ENCODE results near the gene FLT3.
"Not testable (repeated sequence)": the region's sequence is repeated elsewhere in the genome, so short reads cannot be mapped to it uniquely, and the experiment has no call there.

Gene FLT3

GRCh38 chr13:27965343-27965739, 135.0 kb downstream of the FLT3 start:
- peaks cover 2% of the 10 kb centered on the region; the same call in 1 of the 2 replicates for H3K27me3 ChIP-seq (replicated peaks; ENCODE audit: control insufficient read depth, insufficient read depth, low read length)

DNA sequence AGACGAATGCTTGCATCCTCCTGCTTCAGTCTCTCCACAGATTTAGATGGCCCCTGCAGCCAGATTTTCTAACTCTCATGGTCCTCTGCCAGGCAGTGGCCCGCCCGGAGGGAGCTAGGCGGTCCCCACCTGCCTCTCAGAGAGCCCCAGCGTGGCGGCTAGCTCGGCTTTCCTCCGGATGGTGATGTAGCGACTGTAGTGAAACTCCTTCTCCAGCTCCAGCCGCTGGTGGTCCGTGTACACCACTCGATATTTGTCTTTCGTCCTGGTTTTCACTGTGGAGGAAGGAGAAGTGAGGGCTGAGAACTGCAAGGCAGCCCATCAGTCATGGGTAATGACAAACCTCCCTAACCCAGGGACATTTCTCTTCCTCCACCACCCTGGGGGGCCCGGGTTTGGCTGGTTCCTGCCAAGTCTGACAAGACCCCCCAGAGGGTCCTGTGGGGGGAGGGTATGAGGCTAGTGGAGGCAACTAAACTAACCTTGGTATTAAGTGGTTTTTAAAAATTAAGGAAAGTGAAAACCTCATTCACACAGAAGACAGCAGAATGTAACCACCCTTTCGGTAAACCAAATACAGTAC, 135.5 kb downstream of the FLT3 start:
- peaks cover 2% of the 10 kb centered on the region; the same call in 1 of the 2 replicates for H3K27me3 ChIP-seq (replicated peaks; ENCODE audit: control insufficient read depth, insufficient read depth, low read length)
- TF ChIP-seq CTCF (IDR thresholded peaks at IDR 0.05; ENCODE audit: insufficient read depth, low read length, poor library complexity, severe bottlenecking), result no peak
- no peaks in the 10 kb centered on the region for H3K36me3 ChIP-seq (ENCODE audit: control insufficient read depth, insufficient read depth, low read length)
- no peak overlapping the region for H3K4me3 ChIP-seq (replicated peaks; ENCODE audit: low read depth, low read length)
- no peak for DNase-seq (ENCODE audit: extremely low read depth, insufficient read length)

More at GRCh38 chr13:27965343-27965739, 135.0 kb downstream of the FLT3 start:
- no peak for DNase-seq (ENCODE audit: extremely low read depth, insufficient read length)
- no peak for TF ChIP-seq CTCF (IDR thresholded peaks at IDR 0.05; ENCODE audit: insufficient read depth, low read length, poor library complexity, severe bottlenecking)
- H3K4me3 ChIP-seq (replicated peaks; ENCODE audit: low read depth, low read length), result no peak overlapping the region
- no peaks in the 10 kb centered on the region for H3K36me3 ChIP-seq (ENCODE audit: control insufficient read depth, insufficient read depth, low read length)

GRCh38 chr13:27964206-27964605, 136.2 kb downstream of the FLT3 start:
- not testable (repeated sequence) for H3K4me3 ChIP-seq (replicated peaks; ENCODE audit: low read depth, low read length); H3K36me3 ChIP-seq (ENCODE audit: control insufficient read depth, insufficient read depth, low read length); H3K27me3 ChIP-seq (replicated peaks; ENCODE audit: control insufficient read depth, insufficient read depth, low read length); DNase-seq (ENCODE audit: extremely low read depth, insufficient read length)

GRCh38 chr13:27963491-27963890, 136.9 kb downstream of the FLT3 start:
- H3K36me3 ChIP-seq (ENCODE audit: control insufficient read depth, insufficient read depth, low read length), result no peaks in the 10 kb centered on the region
- no peak for DNase-seq (ENCODE audit: extremely low read depth, insufficient read length)
- no peak overlapping the region for H3K4me3 ChIP-seq (replicated peaks; ENCODE audit: low read depth, low read length)
- peaks cover 2% of the 10 kb centered on the region; the same call in 1 of the 2 replicates for H3K27me3 ChIP-seq (replicated peaks; ENCODE audit: control insufficient read depth, insufficient read depth, low read length)
- TF ChIP-seq CTCF (IDR thresholded peaks at IDR 0.05; ENCODE audit: insufficient read depth, low read length, poor library complexity, severe bottlenecking), result no peak

DNA sequence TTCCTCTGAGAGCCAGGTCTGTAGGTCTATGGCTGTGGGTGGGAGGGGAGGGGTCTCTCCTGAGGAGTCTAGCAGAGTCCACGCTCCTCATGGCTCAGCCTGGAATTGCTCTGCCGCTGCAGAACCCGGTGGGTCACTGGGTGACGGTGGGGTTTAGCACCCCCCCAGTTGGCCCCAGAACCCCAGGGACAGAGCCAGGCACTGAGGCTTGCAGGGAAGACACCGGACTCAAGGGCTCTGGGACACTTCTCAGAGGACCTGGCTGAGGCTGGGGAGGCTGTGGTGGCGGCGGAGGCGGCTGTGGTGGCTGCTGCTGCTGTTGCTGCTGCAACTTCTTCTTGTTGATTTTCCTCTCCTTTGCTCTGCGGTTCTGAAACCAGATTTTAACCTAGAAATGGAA, 137.4 kb downstream of the FLT3 start:
- no peaks in the 10 kb centered on the region for H3K36me3 ChIP-seq (ENCODE audit: control insufficient read depth, insufficient read depth, low read length)
- H3K27me3 ChIP-seq (replicated peaks; ENCODE audit: control insufficient read depth, insufficient read depth, low read length), result peaks cover 2% of the 10 kb centered on the region; the same call in 1 of the 2 replicates
- DNase-seq (ENCODE audit: extremely low read depth, insufficient read length), result no peak
- H3K4me3 ChIP-seq (replicated peaks; ENCODE audit: low read depth, low read length), result no peak overlapping the region
- no peak for TF ChIP-seq CTCF (IDR thresholded peaks at IDR 0.05; ENCODE audit: insufficient read depth, low read length, poor library complexity, severe bottlenecking)

- DNase-seq (ENCODE audit: extremely low read depth, insufficient read length), result no peak
- H3K4me3 ChIP-seq (replicated peaks; ENCODE audit: low read depth, low read length), result no peak overlapping the region
- no peak for TF ChIP-seq CTCF (IDR thresholded peaks at IDR 0.05; ENCODE audit: insufficient read depth, low read length, poor library complexity, severe bottlenecking)
- no peaks in the 10 kb centered on the region for H3K36me3 ChIP-seq (ENCODE audit: control insufficient read depth, insufficient read depth, low read length)
- H3K27me3 ChIP-seq (replicated peaks; ENCODE audit: control insufficient read depth, insufficient read depth, low read length), result peaks cover 2% of the 10 kb centered on the region; the same call in 1 of the 2 replicates
Observed at GRCh38 chr13:27962128-27962841, 138.1 kb downstream of the FLT3 start.

Measured in GM06990 (cell line).